Parathyroid adenoma (tissue), 2 donors: ENCODE data around the gene DNAJC6.

ENCODE experiments used
- H2AFZ ChIP-seq: fragments of 300-600 bp; sonication (generic); one replicate; pipeline ENCODE4 v1.7.0; 2017; ENCODE audit warnings: antibody characterized with exemption, mild to moderate bottlenecking
- H3K27ac ChIP-seq: fragments of 300-600 bp; sonication (generic); one replicate; pipeline ENCODE4 v1.7.0; 2017
- H3K27me3 ChIP-seq: fragments of 300-600 bp; sonication (generic); one replicate; pipeline ENCODE4 v1.7.0; 2017; ENCODE audit warnings: low read length; ENCODE audit not compliant: control insufficient read depth, insufficient read depth
- H3K36me3 ChIP-seq: fragments of 300-600 bp; sonication (generic); one replicate; pipeline ENCODE4 v1.7.0; 2017; ENCODE audit warnings: low read length; ENCODE audit not compliant: control insufficient read depth, insufficient read depth
- H3K4me1 ChIP-seq: fragments of 300-600 bp; sonication (generic); one replicate; pipeline ENCODE4 v1.7.0; 2017; ENCODE audit warnings: control low read depth
- H3K4me2 ChIP-seq: fragments of 300-600 bp; sonication (generic); one replicate; pipeline ENCODE4 v1.7.0; 2017; ENCODE audit warnings: low read length
- H3K4me3 ChIP-seq: fragments of 300-600 bp; sonication (generic); one replicate; pipeline ENCODE4 v1.7.0; 2017; ENCODE audit warnings: low read depth, low read length
- H3K79me2 ChIP-seq: fragments of 300-600 bp; sonication (generic); one replicate; pipeline ENCODE4 v1.7.0; 2017; ENCODE audit warnings: control low read depth
- H3K9ac ChIP-seq: fragments of 300-600 bp; sonication (generic); one replicate; pipeline ENCODE4 v1.7.0; 2017; ENCODE audit warnings: mild to moderate bottlenecking
- H3K9me3 ChIP-seq: fragments of 300-600 bp; sonication (generic); one replicate; pipeline ENCODE4 v1.7.0; 2017; ENCODE audit warnings: low read length; ENCODE audit not compliant: control insufficient read depth
- CTCF ChIP-seq: fragments of 300-600 bp; sonication (generic); IDR thresholded peaks from one replicate; pipeline ENCODE4 v1.7.0; 2017; ENCODE audit warnings: antibody characterized with exemption, mild to moderate bottlenecking
- donor health status: primary hyperparathyroidism.

Gene DNAJC6

DNA sequence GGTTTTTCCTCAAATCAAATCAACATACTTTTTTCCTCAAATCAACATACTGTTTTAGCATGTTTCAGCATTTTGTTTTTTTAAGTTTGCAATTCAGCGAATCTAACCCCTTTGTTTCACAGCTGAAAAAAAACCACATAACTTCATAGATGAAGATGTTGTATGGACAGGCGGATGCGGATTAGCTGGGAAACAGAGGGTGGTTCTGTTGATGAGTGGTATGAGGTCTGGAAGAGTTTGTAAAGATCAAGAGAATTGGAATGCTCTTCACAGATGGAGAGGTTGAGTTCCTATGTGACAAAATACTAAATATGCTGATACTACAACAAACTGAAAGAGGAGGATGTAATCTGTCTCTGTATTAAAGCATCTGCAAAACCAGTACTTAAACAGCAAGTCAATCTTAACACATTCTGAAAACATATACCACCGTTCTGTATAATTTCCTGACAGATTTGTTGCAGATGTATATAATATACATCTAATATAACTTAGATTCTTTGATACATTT, 100.5 kb downstream of the DNAJC6 start:
- Histone ChIP-seq H3K9me3 (no peaks in the 10 kb centered on the region), H3K36me3 (no peaks in the 10 kb centered on the region), H3K4me1 (no peaks in the 10 kb centered on the region), H3K4me2 (no peak overlapping the region), H3K4me3 (no peak overlapping the region), H3K79me2 (no peaks in the 10 kb centered on the region), H2AFZ (no peak overlapping the region), H3K27ac (no peak overlapping the region), H3K27me3 (no peaks in the 10 kb centered on the region), H3K9ac (no peak overlapping the region)
- TF ChIP-seq CTCF, result no peak

DNA sequence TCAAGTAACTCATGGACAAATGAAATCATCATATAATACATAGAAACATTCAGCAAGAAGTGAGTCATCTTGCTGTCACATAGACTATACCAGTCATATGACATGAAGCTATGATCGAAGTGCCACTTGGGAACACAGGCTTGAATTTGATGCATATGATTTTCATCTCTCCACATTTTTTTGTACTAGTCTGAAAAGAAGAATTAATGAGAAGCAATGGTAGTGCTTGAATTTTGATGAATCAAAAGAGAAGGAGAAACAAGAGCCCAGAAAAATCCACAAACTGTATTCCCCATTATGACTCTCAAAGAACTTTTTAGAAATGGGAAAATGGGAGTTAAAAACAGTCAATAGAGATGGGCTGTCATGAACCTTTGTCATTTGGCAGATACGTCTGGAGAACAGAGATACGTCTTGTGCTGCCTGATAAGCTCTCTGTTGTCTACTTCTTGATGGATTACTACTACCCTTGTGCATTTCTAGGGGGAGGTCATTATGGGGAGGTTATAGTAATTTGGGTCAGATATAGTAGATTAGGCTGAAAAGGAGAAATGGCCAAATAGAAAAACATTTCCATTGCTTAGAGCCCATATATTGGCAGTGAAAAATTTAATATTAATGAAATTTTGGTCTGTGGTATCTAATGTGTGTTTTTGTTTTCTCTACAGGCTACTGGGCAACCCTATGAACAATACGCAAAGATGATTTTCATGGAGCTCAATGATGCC, 103.1 kb downstream of the DNAJC6 start:
- H3K27ac ChIP-seq, result no peak overlapping the region
- H3K27me3 ChIP-seq, result no peaks in the 10 kb centered on the region
- no peaks in the 10 kb centered on the region for H3K9me3 ChIP-seq
- no peaks in the 10 kb centered on the region for H3K4me1 ChIP-seq
- H3K4me2 ChIP-seq, result no peak overlapping the region
- H2AFZ ChIP-seq, result no peak overlapping the region
- no peaks in the 10 kb centered on the region for H3K79me2 ChIP-seq
- H3K4me3 ChIP-seq, result no peak overlapping the region
- H3K9ac ChIP-seq, result no peak overlapping the region
- TF ChIP-seq CTCF, result no peak
- no peaks in the 10 kb centered on the region for H3K36me3 ChIP-seq

GRCh38 chr1:65412984-65413375, 103.6 kb downstream of the DNAJC6 start:
- H3K36me3 ChIP-seq, result no peaks in the 10 kb centered on the region

GRCh38 chr1:65414538-65414937, 105.2 kb downstream of the DNAJC6 start:
- H3K4me1 ChIP-seq, result no peaks in the 10 kb centered on the region
- no peaks in the 10 kb centered on the region for H3K27me3 ChIP-seq
- no peaks in the 10 kb centered on the region for H3K36me3 ChIP-seq
- no peak overlapping the region for H3K9ac ChIP-seq
- no peak overlapping the region for H3K4me2 ChIP-seq
- no peak overlapping the region for H3K27ac ChIP-seq
- H2AFZ ChIP-seq, result no peak overlapping the region
- no peak overlapping the region for H3K4me3 ChIP-seq
- no peak for TF ChIP-seq CTCF
- no peaks in the 10 kb centered on the region for H3K9me3 ChIP-seq
- H3K79me2 ChIP-seq, result no peaks in the 10 kb centered on the region

More at GRCh38 chr1:65412984-65413375, 103.6 kb downstream of the DNAJC6 start:
- H3K4me3 ChIP-seq, result no peak overlapping the region
- no peak overlapping the region for H3K27ac ChIP-seq
- H3K9ac ChIP-seq, result no peak overlapping the region
- TF ChIP-seq CTCF, result no peak
- no peaks in the 10 kb centered on the region for H3K79me2 ChIP-seq
- H3K27me3 ChIP-seq, result no peaks in the 10 kb centered on the region
- H2AFZ ChIP-seq, result no peak overlapping the region
- no peaks in the 10 kb centered on the region for H3K4me1 ChIP-seq
- H3K4me2 ChIP-seq, result no peak overlapping the region
- no peaks in the 10 kb centered on the region for H3K9me3 ChIP-seq

DNA sequence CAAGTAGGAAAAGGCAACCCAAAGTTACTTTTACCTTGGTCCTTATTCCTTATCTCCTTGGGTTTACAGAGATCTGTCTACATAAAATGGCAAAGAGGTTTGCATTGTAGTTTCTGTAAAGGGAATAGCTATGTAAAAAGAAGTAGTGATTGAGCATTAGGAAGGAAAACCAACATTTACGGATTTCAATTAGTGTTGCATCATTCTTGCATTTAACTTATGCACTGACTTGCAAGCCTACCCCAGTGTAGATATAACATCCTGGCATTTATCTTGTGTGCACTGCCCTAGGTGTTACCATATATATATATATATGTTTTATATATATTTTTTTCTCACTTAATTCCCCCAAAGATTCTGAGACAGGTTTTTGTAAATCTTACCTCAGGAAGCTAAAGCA, 107.4 kb downstream of the DNAJC6 start:
- no peaks in the 10 kb centered on the region for H3K4me1 ChIP-seq
- no peaks in the 10 kb centered on the region for H3K36me3 ChIP-seq
- no peaks in the 10 kb centered on the region for H3K27me3 ChIP-seq
- H3K27ac ChIP-seq, result no peak overlapping the region
- H3K4me3 ChIP-seq, result no peak overlapping the region
- no peak overlapping the region for H3K9ac ChIP-seq
- H3K9me3 ChIP-seq, result no peaks in the 10 kb centered on the region
- TF ChIP-seq CTCF, result no peak
- H2AFZ ChIP-seq, result no peak overlapping the region
- no peaks in the 10 kb centered on the region for H3K79me2 ChIP-seq
- no peak overlapping the region for H3K4me2 ChIP-seq
